Loucy (cell line): ENCODE measurements around the gene ADAMTSL2.

Experiments used
- H2AFZ ChIP-seq: fragments of 200-600 bp; sonication (generic); 2 replicates; pipeline ENCODE4 v1.6.0; 2016; ENCODE audit warnings: antibody characterized with exemption, mild to moderate bottlenecking, low read length, moderate library complexity
- H3F3A ChIP-seq: fragments of 200-600 bp; 2 replicates; pipeline ENCODE4 v1.6.0; 2016; ENCODE audit warnings: antibody characterized with exemption, low read depth, mild to moderate bottlenecking
- H3K27me3 ChIP-seq: fragments of 200-600 bp; sonication (generic); 2 replicates; pipeline ENCODE4 v1.6.1; 2014; ENCODE audit warnings: low read length, mild to moderate bottlenecking; ENCODE audit not compliant: insufficient read depth, poor library complexity, severe bottlenecking
- H3K36me3 ChIP-seq: fragments of 200-600 bp; sonication (generic); 2 replicates; pipeline ENCODE4 v1.6.1; 2016; ENCODE audit warnings: low read length; ENCODE audit not compliant: insufficient read depth
- H3K4me1 ChIP-seq: fragments of 200-600 bp; sonication (generic); 2 replicates; pipeline ENCODE4 v1.5.1; 2014; ENCODE audit warnings: low read length, mild to moderate bottlenecking; ENCODE audit not compliant: insufficient read depth, poor library complexity, severe bottlenecking
- H3K4me2 ChIP-seq: fragments of 200-600 bp; sonication (generic); 2 replicates; pipeline ENCODE4 v1.6.0; 2014; ENCODE audit warnings: antibody characterized with exemption, low read length, low read depth, mild to moderate bottlenecking; ENCODE audit not compliant: poor library complexity, severe bottlenecking
- H3K4me3 ChIP-seq: fragments of 200-600 bp; sonication (generic); 2 replicates; pipeline ENCODE4 v1.5.1; 2014; ENCODE audit warnings: low read length, mild to moderate bottlenecking, mixed read lengths; ENCODE audit not compliant: poor library complexity, severe bottlenecking
- H3K79me2 ChIP-seq: fragments of 200-600 bp; sonication (generic); 2 replicates; pipeline ENCODE4 v1.6.1; 2014; ENCODE audit warnings: low read length; ENCODE audit not compliant: insufficient read depth
- H3K9ac ChIP-seq: fragments of 200-600 bp; sonication (generic); 2 replicates; pipeline ENCODE4 v1.6.0; 2014; ENCODE audit warnings: mild to moderate bottlenecking, low read depth, low read length, moderate library complexity; ENCODE audit not compliant: poor library complexity, severe bottlenecking
- H3K9me2 ChIP-seq: fragments of 200-600 bp; sonication (generic); replicated peaks from 2 replicates; pipeline ENCODE4 v1.6.1; 2016; ENCODE audit warnings: low read depth, low read length, mixed read lengths
- H3K9me3 ChIP-seq: fragments of 200-600 bp; sonication (generic); 2 replicates; pipeline ENCODE4 v1.6.1; 2014; ENCODE audit warnings: mild to moderate bottlenecking, antibody characterized with exemption, low read length, low read depth; ENCODE audit not compliant: insufficient read depth
- H4K20me1 ChIP-seq: fragments of 200-600 bp; sonication (generic); 2 replicates; pipeline ENCODE4 v1.6.0; 2014; ENCODE audit warnings: antibody characterized with exemption, low read length, mild to moderate bottlenecking; ENCODE audit not compliant: insufficient read depth, poor library complexity, severe bottlenecking
- CTCF ChIP-seq: fragments of 200-600 bp; sonication (generic); conservative IDR thresholded peaks from 2 replicates; pipeline ENCODE4 v1.5.1; 2014; ENCODE audit warnings: mild to moderate bottlenecking, antibody characterized with exemption, low read length
- EZH2phosphoT487 ChIP-seq: fragments of 200-600 bp; IDR thresholded peaks from 2 replicates; pipeline ENCODE4 v1.6.1; 2018; ENCODE audit warnings: antibody characterized with exemption, mild to moderate bottlenecking, moderate library complexity, borderline replicate concordance

Gene ADAMTSL2

GRCh38 chr9:133577737-133578112 is 43.2 kb downstream of the ADAMTSL2 start:
- no peaks in the 10 kb centered on the region for H3K27me3 ChIP-seq
- H2AFZ ChIP-seq = no peak overlapping the region
- H3K4me1 ChIP-seq = peaks cover 36% of the 10 kb centered on the region

GRCh38 chr9:133578524-133579441 is 44.3 kb downstream of the ADAMTSL2 start:
- Histone ChIP-seq H4K20me1 (no peaks in the 10 kb centered on the region), H3K9ac (no peak overlapping the region), H3K4me3 (no peak overlapping the region), H2AFZ (no peak overlapping the region), H3K36me3 (no peaks in the 10 kb centered on the region), H3K9me2 (no peaks in the 10 kb centered on the region), H3K4me2 (no peak overlapping the region), H3F3A (no peaks in the 10 kb centered on the region; the same call in 1 of the 2 replicates), H3K27me3 (no peaks in the 10 kb centered on the region), H3K79me2 (no peaks in the 10 kb centered on the region), H3K9me3 (no peaks in the 10 kb centered on the region), H3K4me1 (peaks cover 47% of the 10 kb centered on the region)
- TF ChIP-seq EZH2phosphoT487 (no peak), CTCF (no peak)

More at GRCh38 chr9:133577737-133578112, 43.2 kb downstream of the ADAMTSL2 start:
- Histone ChIP-seq H3K9me2 (no peaks in the 10 kb centered on the region), H3K9me3 (no peaks in the 10 kb centered on the region), H3K79me2 (no peaks in the 10 kb centered on the region), H4K20me1 (no peaks in the 10 kb centered on the region), H3K9ac (no peak overlapping the region), H3K36me3 (no peaks in the 10 kb centered on the region), H3K4me3 (no peak overlapping the region), H3K4me2 (no peak overlapping the region), H3F3A (no peaks in the 10 kb centered on the region; the same call in 1 of the 2 replicates)
- no peak for TF ChIP-seq CTCF
- no peak for TF ChIP-seq EZH2phosphoT487

- peaks cover 6% of the 10 kb centered on the region; the same call in 1 of the 2 replicates for H3F3A ChIP-seq
- no peaks in the 10 kb centered on the region for H3K27me3 ChIP-seq
- H3K79me2 ChIP-seq = no peaks in the 10 kb centered on the region
- TF ChIP-seq EZH2phosphoT487 = no peak
- no peak for TF ChIP-seq CTCF
- no peaks in the 10 kb centered on the region for H3K36me3 ChIP-seq
- no peaks in the 10 kb centered on the region for H3K9me2 ChIP-seq
- H4K20me1 ChIP-seq = no peaks in the 10 kb centered on the region
- no peak overlapping the region for H2AFZ ChIP-seq
- H3K4me2 ChIP-seq = no peak overlapping the region
- H3K9ac ChIP-seq = no peak overlapping the region
- H3K9me3 ChIP-seq = no peaks in the 10 kb centered on the region
- H3K4me3 ChIP-seq = no peak overlapping the region
- peaks cover 57% of the 10 kb centered on the region for H3K4me1 ChIP-seq
These were observed 45.3 kb downstream of the ADAMTSL2 start for GRCh38 chr9:133579601-133580418.
